PC-9 (cell line): ENCODE results near the gene EYS.

Source experiments
- CTCF ChIP-seq: fragments of 200-600 bp; sonication (generic); conservative IDR thresholded peaks from 2 replicates; pipeline ENCODE4 v1.6.1; 2017; ENCODE audit warnings: mixed run types, antibody characterized with exemption, mild to moderate bottlenecking, moderate library complexity
- EZH2 ChIP-seq: fragments of 200-600 bp; sonication (generic); IDR thresholded peaks from 2 replicates; pipeline ENCODE4 v1.8.0; 2017; ENCODE audit warnings: antibody characterized with exemption, low read depth

- no peak for TF ChIP-seq CTCF
- no peak for TF ChIP-seq EZH2
Observed at GRCh38 chr6:64872633-64873032, 834.4 kb downstream of the EYS start.
